Measurements from ENCODE around the gene HSP90B1.

Gene HSP90B1

DNA sequence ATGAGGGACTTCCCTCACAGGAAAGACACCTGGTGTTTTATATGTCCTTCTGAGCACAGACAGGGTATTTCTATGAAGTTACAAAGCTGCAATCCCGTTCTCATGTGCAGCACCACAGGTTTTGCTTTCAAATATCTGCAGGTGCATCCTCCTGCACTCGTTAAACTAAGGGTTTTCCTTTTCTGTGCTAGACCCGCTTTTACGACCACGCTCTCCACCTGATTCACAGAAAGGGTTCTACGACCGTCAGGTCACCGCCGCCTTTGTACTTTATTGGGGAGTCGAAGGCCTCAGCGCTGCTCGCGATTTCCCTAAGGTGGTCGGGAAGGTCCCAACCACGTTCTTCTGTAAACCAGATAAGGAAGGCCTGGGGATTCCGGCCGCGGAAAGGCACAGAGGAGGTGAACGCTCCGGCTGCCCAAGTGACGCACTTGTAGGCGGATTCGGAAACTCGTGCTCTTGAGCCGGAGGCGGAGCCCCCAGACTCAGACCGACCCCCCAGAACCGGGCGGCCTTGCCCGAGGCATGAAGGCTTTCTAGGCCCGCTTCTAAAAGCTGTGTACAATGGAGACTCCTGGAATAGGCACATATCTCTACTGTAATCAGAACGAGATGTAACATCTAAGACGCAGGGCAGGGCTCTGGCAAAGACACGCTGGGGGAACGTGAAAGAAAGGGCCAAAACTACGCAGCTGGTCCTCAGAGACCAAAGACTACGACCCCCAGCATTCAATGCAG lies 995 bp upstream of the HSP90B1 start:
- TF ChIP-seq, protein P1, sequence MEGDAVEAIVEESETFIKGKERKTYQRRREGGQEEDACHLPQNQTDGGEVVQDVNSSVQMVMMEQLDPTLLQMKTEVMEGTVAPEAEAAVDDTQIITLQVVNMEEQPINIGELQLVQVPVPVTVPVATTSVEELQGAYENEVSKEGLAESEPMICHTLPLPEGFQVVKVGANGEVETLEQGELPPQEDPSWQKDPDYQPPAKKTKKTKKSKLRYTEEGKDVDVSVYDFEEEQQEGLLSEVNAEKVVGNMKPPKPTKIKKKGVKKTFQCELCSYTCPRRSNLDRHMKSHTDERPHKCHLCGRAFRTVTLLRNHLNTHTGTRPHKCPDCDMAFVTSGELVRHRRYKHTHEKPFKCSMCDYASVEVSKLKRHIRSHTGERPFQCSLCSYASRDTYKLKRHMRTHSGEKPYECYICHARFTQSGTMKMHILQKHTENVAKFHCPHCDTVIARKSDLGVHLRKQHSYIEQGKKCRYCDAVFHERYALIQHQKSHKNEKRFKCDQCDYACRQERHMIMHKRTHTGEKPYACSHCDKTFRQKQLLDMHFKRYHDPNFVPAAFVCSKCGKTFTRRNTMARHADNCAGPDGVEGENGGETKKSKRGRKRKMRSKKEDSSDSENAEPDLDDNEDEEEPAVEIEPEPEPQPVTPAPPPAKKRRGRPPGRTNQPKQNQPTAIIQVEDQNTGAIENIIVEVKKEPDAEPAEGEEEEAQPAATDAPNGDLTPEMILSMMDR (conservative IDR thresholded peaks at IDR 0.05; ENCODE audit: low read length), result no peak
- peak; percentile 92 for DNase-seq (ENCODE audit: low read depth)
- peak overlapping the region; percentile 73 for H3K4me3 ChIP-seq (ENCODE audit: low read length)

DNA sequence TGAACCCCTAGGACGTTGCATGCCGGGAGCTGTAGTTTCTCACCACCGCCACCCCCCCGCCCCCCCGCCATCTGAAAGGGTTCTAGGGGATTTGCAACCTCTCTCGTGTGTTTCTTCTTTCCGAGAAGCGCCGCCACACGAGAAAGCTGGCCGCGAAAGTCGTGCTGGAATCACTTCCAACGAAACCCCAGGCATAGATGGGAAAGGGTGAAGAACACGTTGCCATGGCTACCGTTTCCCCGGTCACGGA lies 501 bp upstream of the HSP90B1 start:
- peak overlapping the region; percentile 73 for H3K4me3 ChIP-seq (ENCODE audit: low read length)
- TF ChIP-seq, protein P1 (conservative IDR thresholded peaks at IDR 0.05; ENCODE audit: low read length), result no peak
- no peak for DNase-seq (ENCODE audit: low read depth)

DNA sequence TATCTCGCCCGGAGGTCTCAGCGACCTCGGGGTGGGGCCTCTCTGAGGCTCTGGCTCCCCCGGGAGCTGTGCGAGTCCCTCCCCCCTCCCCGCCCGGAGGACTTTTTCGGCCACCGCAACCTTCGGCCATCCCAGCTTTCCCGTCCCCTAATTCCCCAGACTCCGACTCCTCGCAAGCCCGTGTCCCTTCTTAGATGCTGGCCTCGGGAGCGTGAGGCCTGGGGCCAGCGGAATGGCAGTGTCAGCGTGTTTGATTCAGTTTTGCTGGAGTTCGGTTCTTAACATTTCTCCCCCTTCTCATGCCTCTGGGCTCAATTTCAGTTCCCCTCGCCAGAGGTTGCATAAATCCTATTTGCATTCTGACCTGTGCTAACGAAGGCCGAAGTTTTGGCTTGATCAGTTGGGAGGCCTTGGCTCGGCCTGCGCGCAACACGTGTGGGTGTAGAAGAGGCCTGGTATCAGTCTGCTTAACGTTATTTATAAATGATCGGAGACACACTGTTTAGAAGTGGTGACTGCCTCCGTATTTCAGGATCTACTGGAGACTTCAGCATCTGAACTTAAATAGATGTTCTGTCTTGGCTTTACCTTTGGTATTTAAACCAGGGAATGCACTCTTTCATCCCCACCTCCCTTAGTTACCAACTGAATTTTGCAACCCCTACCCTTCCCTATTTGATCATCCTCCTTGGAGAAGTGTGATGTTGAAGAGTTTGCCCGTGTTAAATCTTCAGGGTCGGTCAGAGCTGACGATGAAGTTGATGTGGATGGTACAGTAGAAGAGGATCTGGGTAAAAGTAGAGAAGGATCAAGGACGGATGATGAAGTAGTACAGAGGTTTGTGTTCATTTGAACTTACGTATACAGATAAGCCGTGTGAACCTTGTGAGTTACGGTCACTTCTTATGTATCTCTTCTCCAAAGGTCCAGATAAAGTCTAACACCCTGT lies 851 bp downstream of the HSP90B1 start:
- DNase-seq (ENCODE audit: low read depth), result peak; percentile 40
- TF ChIP-seq, protein P1 (conservative IDR thresholded peaks at IDR 0.05; ENCODE audit: low read length), result no peak
- peak overlapping the region; percentile 91 for H3K4me3 ChIP-seq (ENCODE audit: low read length)

DNA sequence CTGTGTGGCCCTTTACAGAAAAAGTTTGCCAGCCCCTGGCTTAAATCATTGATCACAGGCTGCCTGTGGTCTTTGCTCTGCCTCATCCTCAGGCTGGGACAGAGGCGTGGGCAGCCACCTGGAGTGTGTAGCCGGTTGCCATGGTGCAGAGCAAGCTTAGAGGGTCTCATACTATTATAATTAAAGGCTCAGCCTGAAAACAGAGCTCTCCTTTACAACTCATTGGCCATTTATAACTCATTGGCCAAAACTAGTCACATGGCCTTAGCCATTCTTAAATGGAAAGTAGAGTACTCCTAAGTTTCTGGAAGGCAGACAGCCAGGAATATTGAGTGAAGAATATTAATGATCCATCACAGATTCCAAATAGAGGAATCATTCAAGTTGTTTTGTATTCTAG lies 3.0 kb downstream of the HSP90B1 start:
- DNase-seq (ENCODE audit: low read depth), result no peak
- H3K4me3 ChIP-seq (ENCODE audit: low read length), result no peak overlapping the region
- TF ChIP-seq, protein P1 (conservative IDR thresholded peaks at IDR 0.05; ENCODE audit: low read length), result no peak

DNA sequence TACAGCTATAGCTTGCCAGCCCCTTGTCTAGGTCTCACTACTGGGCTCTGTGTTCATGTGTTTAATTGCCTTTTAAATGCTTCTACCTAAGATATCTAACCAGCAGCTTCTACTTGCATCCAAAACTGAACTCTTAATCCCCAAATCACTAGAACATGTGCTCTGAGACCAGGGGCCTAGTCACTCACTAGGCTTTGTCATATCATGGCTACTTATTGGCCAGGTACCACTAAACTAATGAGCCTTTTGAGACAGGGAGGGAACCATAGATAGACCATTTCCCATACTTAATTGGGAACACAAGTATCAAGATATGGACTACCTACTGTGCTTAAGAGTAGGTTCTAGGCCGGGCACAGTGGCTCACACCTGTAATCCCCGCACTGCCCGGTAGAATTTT lies 6.5 kb downstream of the HSP90B1 start:
- DNase-seq (ENCODE audit: low read depth), result no peak
- no peak overlapping the region for H3K4me3 ChIP-seq (ENCODE audit: low read length)
- TF ChIP-seq, protein P1 (conservative IDR thresholded peaks at IDR 0.05; ENCODE audit: low read length), result no peak

DNA sequence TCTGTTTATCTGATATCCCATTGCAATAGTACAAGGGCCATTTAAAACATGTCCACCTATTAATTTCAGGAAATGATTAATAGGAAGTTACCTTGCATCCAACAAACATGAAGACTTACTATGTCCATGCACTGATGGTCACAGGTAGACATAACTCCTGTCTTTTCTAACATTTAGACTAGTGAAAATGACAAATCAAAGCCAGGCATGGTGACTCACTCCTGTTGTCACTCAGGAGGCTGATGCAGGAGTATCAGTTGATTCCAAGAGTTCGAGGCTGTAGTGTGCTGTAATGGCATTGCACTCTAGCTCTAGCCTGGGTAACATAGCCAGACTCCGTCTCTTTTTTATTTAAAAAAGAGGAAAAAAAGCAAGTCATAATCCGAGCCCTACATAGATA lies 14.8 kb downstream of the HSP90B1 start:
- TF ChIP-seq, protein P1 (conservative IDR thresholded peaks at IDR 0.05; ENCODE audit: low read length), result no peak
- no peak overlapping the region for H3K4me3 ChIP-seq (ENCODE audit: low read length)
- DNase-seq (ENCODE audit: low read depth), result no peak

Measured in AG10803 (cell line).